HepG2 (cell line): Measurements from ENCODE around the gene FNDC8. TPM values are rescaled to one million over a fixed set of nuclear protein-coding genes. Genes with fewer than 3 reads are reported as not detected.
A peak's percentile ranks its signal among the peaks of the same experiment; 100 is the strongest.

Experiments used
- BORCS8-MEF2B ChIP-seq: sonication (generic); formaldehyde crosslinking; IDR thresholded peaks from 2 replicates; pipeline ENCODE4 v1.8.0; 2022; ENCODE audit warnings: mild to moderate bottlenecking, missing genetic modification reagents
- CENPBD1 ChIP-seq: sonication (generic); formaldehyde crosslinking; IDR thresholded peaks from 2 replicates; pipeline ENCODE4 v1.8.0; 2022; ENCODE audit warnings: missing genetic modification reagents, low read depth, mild to moderate bottlenecking, borderline replicate concordance
- HBP1 ChIP-seq: IDR thresholded peaks from 2 replicates; pipeline ENCODE4 v1.6.1; 2016; ENCODE audit warnings: low read depth, control low read depth
- HMGXB3 ChIP-seq: sonication (generic); formaldehyde crosslinking; IDR thresholded peaks from 2 replicates; pipeline ENCODE4 v1.4.0; 2020; ENCODE audit warnings: missing genetic modification reagents, borderline replicate concordance
- MLLT10 ChIP-seq: sonication (generic); formaldehyde crosslinking; IDR thresholded peaks from 2 replicates; pipeline ENCODE4 v1.4.0; 2020; ENCODE audit warnings: missing genetic modification reagents
- MNT ChIP-seq: fragments of 450-650 bp; IDR thresholded peaks from 2 replicates; pipeline ENCODE4 v1.6.1; 2016
- SPEN ChIP-seq: sonication (generic); formaldehyde crosslinking; IDR thresholded peaks from 2 replicates; pipeline ENCODE4 v1.5.1; 2020; ENCODE audit warnings: low read depth, mild to moderate bottlenecking, missing genetic modification reagents
- ZBTB21 ChIP-seq: sonication (generic); formaldehyde crosslinking; IDR thresholded peaks from 2 replicates; pipeline ENCODE4 v1.4.0; 2020; ENCODE audit warnings: missing genetic modification reagents
- ZNF30 ChIP-seq: sonication (generic); formaldehyde crosslinking; IDR thresholded peaks from 2 replicates; pipeline ENCODE4 v1.5.0; 2020; ENCODE audit warnings: mild to moderate bottlenecking, missing genetic modification reagents
- ZNF446 ChIP-seq: sonication (generic); formaldehyde crosslinking; IDR thresholded peaks from 2 replicates; pipeline ENCODE4 v1.5.0; 2020; ENCODE audit warnings: mild to moderate bottlenecking, missing genetic modification reagents
- ZNF468 ChIP-seq: sonication (generic); formaldehyde crosslinking; IDR thresholded peaks from 2 replicates; pipeline ENCODE4 v1.8.0; 2022; ENCODE audit warnings: mild to moderate bottlenecking, moderate library complexity, missing genetic modification reagents
- ZNF512 ChIP-seq: sonication (generic); formaldehyde crosslinking; IDR thresholded peaks from 2 replicates; pipeline ENCODE4 v1.4.0; 2020; ENCODE audit warnings: mild to moderate bottlenecking, missing genetic modification reagents
- ZNF546 ChIP-seq: sonication (generic); formaldehyde crosslinking; conservative IDR thresholded peaks from 2 replicates; pipeline ENCODE4 v1.8.1; 2023; ENCODE audit warnings: mild to moderate bottlenecking, missing genetic modification reagents
- ZNF569 ChIP-seq: sonication (generic); formaldehyde crosslinking; IDR thresholded peaks from 2 replicates; pipeline ENCODE4 v1.5.0; 2020; ENCODE audit warnings: mild to moderate bottlenecking, missing genetic modification reagents, moderate library complexity, borderline replicate concordance
- ZNF570 ChIP-seq: sonication (generic); formaldehyde crosslinking; IDR thresholded peaks from 2 replicates; pipeline ENCODE4 v1.4.0; 2020; ENCODE audit warnings: mild to moderate bottlenecking, missing genetic modification reagents, borderline replicate concordance
- ZNF577 ChIP-seq: sonication (generic); formaldehyde crosslinking; IDR thresholded peaks from 2 replicates; pipeline ENCODE4 v1.4.0; 2020; ENCODE audit warnings: mild to moderate bottlenecking, low read depth, missing genetic modification reagents, borderline replicate concordance
- ZNF589 ChIP-seq: sonication (generic); formaldehyde crosslinking; conservative IDR thresholded peaks from 2 replicates; pipeline ENCODE4 v1.8.0; 2022; ENCODE audit warnings: mild to moderate bottlenecking, moderate library complexity, missing genetic modification reagents
- ZNF83 ChIP-seq: sonication (generic); formaldehyde crosslinking; IDR thresholded peaks from 2 replicates; pipeline ENCODE4 v1.4.0; 2020; ENCODE audit warnings: missing genetic modification reagents, mild to moderate bottlenecking, borderline replicate concordance
- ZSCAN25 ChIP-seq: sonication (generic); formaldehyde crosslinking; IDR thresholded peaks from 2 replicates; pipeline ENCODE4 v1.8.0; 2022; ENCODE audit warnings: mild to moderate bottlenecking, missing genetic modification reagents
- polyA plus RNA-seq, 8 experiments: library from polyadenylated mRNA; depleted of rRNA in 3 of 8; stranded (reverse) in 7 of 8; unstranded in 1 of 8; fragments of >200 nt; fragmentation: Illumina TruSeq in 4 of 8; extraction: Trizol in 4 of 8; gene quantifications; 2 replicates each; pipeline versions ENCODE4 v1.2.1 to v1.2.3, GENCODE V29; 2011 to 2016; ENCODE audit warnings: low read depth in 4 of 8, missing spikeins in 1 of 8, mixed read lengths in 1 of 8; ENCODE audit not compliant: insufficient read depth in 1 of 8
- total RNA-seq, 5 experiments: library from RNA; depleted of rRNA; stranded (reverse); fragments of >200 nt; fragmentation: Illumina TruSeq; extraction: Trizol; gene quantifications; 2 replicates each; pipeline ENCODE4 v1.2.3, GENCODE V29; 2016; ENCODE audit warnings: low read depth in 1 of 5

Gene FNDC8
- total and polyA plus RNA-seq, 2 of the 13 experiments (the other 11 are each of a cell fraction or from before 2014, with no cell fraction given), result not detected

GRCh38 chr17:35141681-35142466 lies 20.5 kb downstream of the FNDC8 start, which contains the start of gene NLE1 (continued):
- TF ChIP-seq HMGXB3, result peak; percentile 83; the same call in 1 of the 2 replicates
- TF ChIP-seq BORCS8-MEF2B (CRISPR knock-in tag), result peak; percentile 75; the same call in 1 of the 2 replicates
- TF ChIP-seq CENPBD1, result no peak
- TF ChIP-seq ZNF30 (CRISPR knock-in tag), result 0 out of 2 replicates have a peak, but pooled peaks have one; percentile 32
- TF ChIP-seq ZNF446 (CRISPR knock-in tag), result peak; percentile 44; the same call in 1 of the 2 replicates
- 0 out of 2 replicates have a peak, but pooled peaks have one; percentile 62 for TF ChIP-seq ZNF83
- no peak for TF ChIP-seq ZNF569 (CRISPR knock-in tag)
- TF ChIP-seq ZSCAN25 (CRISPR knock-in tag), result peak; percentile 65; the same call in 1 of the 2 replicates
- TF ChIP-seq ZNF468, result no peak
- TF ChIP-seq ZNF589, result peak; percentile 86
- TF ChIP-seq ZNF577 (CRISPR knock-in tag), result no peak
- peak; percentile 98 for TF ChIP-seq HBP1 (CRISPR knock-in tag)
- no peak for TF ChIP-seq ZBTB21 (CRISPR knock-in tag)
- no peak for TF ChIP-seq ZNF546 (CRISPR knock-in tag)
- no peak for TF ChIP-seq MLLT10 (CRISPR knock-in tag)
- TF ChIP-seq SPEN (CRISPR knock-in tag), result peak; percentile 91
- peak; percentile 77 for TF ChIP-seq MNT
- peak; percentile 51; the same call in 1 of the 2 replicates for TF ChIP-seq ZNF570 (CRISPR knock-in tag)
- no peak for TF ChIP-seq ZNF512
